ENCODE results near the gene RNF126.
A peak's percentile ranks its signal among the peaks of the same experiment; 100 is the strongest.
"Not testable (repeated sequence)": the region's sequence is repeated elsewhere in the genome, so short reads cannot be mapped to it uniquely, and the experiment has no call there.

Gene RNF126

GRCh38 chr19:662962-663681 lies at the start of gene RNF126:
TSS of gene RNF126 (minus strand) at chr19:663214. CDS start at chr19:663121, 93 bp downstream.
- peak; percentile 88 to 93 (median 91) for DNase-seq

GRCh38 chr19:711254-711653 lies 48.2 kb upstream of the RNF126 start:
- no peak for DNase-seq

GRCh38 chr19:710767-711166 lies 47.8 kb upstream of the RNF126 start:
- DNase-seq = no peak

GRCh38 chr19:709965-710571 lies 47.1 kb upstream of the RNF126 start:
- DNase-seq = no peak

GRCh38 chr19:709196-709964 lies 46.4 kb upstream of the RNF126 start:
- DNase-seq = no peak

- no peak for DNase-seq
Measured at GRCh38 chr19:708154-709143, 45.4 kb upstream of the RNF126 start, which contains the start of gene PALM. TSS of gene PALM (plus strand) at chr19:708935. CDS start at chr19:709147, 212 bp downstream.

GRCh38 chr19:704447-704741 lies 41.4 kb upstream of the RNF126 start:
- no peak for DNase-seq

GRCh38 chr19:703651-704446 lies 40.8 kb upstream of the RNF126 start:
- DNase-seq = peak; percentile 19 to 49 (median 38)

- DNase-seq = no peak
Measured at GRCh38 chr19:703329-703650, 40.3 kb upstream of the RNF126 start.

- DNase-seq = not testable (repeated sequence)
Measured at GRCh38 chr19:702847-703246, 39.8 kb upstream of the RNF126 start.

GRCh38 chr19:699885-700284 lies 36.9 kb upstream of the RNF126 start:
- DNase-seq = not testable (repeated sequence)

GRCh38 chr19:698529-698928 lies 35.5 kb upstream of the RNF126 start:
- DNase-seq = not testable (repeated sequence)

GRCh38 chr19:695352-695949 lies 32.4 kb upstream of the RNF126 start, which contains the start of gene PRSS57:
TSS of gene PRSS57 (minus strand) at chr19:695452. CDS start at chr19:695430, 22 bp downstream.
- DNase-seq = no peak

GRCh38 chr19:694481-695351 lies 31.7 kb upstream of the RNF126 start:
- no peak for DNase-seq

- DNase-seq = no peak
Measured at GRCh38 chr19:690203-690602, 27.2 kb upstream of the RNF126 start.

- DNase-seq = no peak
Measured at GRCh38 chr19:688992-689391, 26.0 kb upstream of the RNF126 start.

GRCh38 chr19:688214-688613 lies 25.2 kb upstream of the RNF126 start:
- DNase-seq = no peak

GRCh38 chr19:687569-688166 lies 24.7 kb upstream of the RNF126 start:
- no peak for DNase-seq

- no peak for DNase-seq
Measured at GRCh38 chr19:686589-687297, 23.7 kb upstream of the RNF126 start.

All from activated CD4-positive, CD25-positive, alpha-beta regulatory T cell (primary cell).